Activated CD4-positive, CD25-positive, alpha-beta regulatory T cell treated with anti-CD3 and anti-CD28 coated beads, Interleukin-2, amount 50 U/mL, for 72 hours (primary cell): ENCODE results near the gene SUGCT.
A peak's percentile ranks its signal among the peaks of the same experiment; 100 is the strongest.
"Not testable (repeated sequence)": the region's sequence is repeated elsewhere in the genome, so short reads cannot be mapped to it uniquely, and the experiment has no call there.

ENCODE experiments used
- DNase-seq: peaks from one replicate; pipeline ENCODE4 v3.0.0; 2021

The SUGCT gene

GRCh38 chr7:40587419-40587818, 452.6 kb downstream of the SUGCT start:
- no peak for DNase-seq

DNA sequence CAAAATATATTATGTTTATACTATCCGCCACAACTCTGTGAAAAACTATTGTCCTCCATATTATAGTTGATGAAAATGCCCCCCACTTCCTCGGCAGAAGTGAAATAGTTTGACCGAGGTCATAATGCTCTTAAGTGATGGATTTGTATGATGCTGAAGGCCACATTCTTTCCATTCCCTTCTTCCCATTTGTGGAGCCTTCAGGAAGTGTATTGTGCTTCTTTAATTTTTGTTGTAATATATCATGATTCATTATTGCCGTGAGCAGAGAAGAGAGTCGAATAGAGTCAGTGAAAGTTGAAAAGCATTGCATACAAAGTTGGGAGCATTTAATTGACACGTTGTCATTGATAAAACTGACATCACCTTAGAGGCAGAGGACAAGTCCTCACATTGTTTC, 460.3 kb downstream of the SUGCT start:
- no peak for DNase-seq

- no peak for DNase-seq
Measured at GRCh38 chr7:40595832-40596231, 461.0 kb downstream of the SUGCT start.

DNA sequence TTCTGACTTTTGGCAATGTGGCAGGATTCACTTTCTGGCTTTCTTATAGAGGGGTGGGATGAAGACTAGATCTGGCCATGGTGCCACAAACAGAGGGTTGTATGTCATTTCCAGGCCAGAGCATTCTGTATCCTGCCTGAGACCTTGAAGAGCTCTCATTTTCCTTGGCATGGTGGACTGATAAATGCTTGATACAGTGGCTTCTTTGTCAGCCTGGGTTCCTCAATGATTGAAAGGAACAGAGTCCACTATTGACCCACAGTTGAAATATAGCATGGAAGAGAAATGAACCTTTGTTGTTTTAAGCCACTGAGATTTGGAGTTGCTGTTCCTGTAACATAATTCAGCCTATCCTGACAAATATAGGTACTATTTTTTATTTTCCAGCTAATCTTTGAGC, 462.7 kb downstream of the SUGCT start:
- DNase-seq: no peak

DNA sequence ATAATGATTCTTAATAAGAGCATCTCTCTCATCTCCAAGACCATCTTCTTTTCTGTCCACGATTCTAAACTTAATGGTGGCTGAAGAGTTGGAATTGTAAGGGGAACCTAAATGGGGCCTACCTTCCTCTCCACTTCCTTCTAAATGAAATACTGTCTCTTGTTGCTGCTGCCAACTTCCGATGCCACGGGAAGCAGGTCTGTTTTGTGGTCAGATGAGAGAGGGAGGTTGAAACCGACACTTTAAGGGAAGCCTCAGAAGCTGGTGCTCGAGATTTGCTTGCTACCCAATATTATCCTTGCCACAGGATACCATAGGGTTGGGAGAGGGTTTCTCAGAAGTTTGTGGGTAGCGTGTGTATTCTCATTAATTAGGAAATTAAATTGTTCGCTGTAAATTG, 464.1 kb downstream of the SUGCT start:
- no peak for DNase-seq

DNA sequence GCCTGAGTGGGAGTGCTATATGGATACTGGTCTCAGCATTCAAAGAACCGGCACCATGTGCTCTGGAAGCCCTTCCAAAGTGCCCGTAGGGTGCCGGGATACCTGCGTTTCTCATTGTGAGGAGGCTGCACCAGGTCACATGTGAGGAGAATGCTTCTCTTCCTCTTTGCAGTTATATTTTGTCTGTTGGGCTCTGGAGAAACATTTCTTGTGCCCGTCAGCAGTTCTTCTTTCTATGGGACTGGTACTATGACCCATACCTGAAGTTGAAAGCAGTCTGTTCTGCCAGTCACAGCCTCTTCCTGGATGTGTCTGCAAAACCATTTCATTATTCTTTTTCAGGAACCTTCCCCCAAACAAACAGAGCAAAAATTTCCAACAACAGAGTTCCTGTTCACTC, 465.0 kb downstream of the SUGCT start:
- no peak for DNase-seq

DNA sequence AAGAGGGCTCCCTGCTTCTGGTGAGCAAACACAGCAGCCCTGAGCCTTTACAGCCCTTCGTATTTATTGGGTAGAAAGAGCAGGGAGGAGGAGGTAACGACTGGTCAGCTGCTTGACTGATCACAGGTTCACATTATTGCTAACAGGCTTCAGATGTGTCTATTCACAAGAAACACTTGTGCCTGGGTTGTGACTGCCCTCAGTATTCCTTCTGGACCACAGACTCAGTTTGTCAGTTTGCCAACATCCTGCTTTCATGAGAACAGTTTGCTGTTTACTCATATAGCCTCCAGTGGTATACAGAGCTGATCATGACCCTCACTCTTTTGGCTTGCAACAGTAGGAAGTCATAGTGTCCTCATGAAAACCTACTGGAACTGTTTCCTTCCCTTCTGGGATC, 467.5 kb downstream of the SUGCT start:
- DNase-seq: not testable (repeated sequence)

GRCh38 chr7:40604601-40605438, 470.0 kb downstream of the SUGCT start:
- peak; percentile 28 for DNase-seq

- DNase-seq: no peak
Measured at GRCh38 chr7:40608321-40609075, 473.7 kb downstream of the SUGCT start.

DNA sequence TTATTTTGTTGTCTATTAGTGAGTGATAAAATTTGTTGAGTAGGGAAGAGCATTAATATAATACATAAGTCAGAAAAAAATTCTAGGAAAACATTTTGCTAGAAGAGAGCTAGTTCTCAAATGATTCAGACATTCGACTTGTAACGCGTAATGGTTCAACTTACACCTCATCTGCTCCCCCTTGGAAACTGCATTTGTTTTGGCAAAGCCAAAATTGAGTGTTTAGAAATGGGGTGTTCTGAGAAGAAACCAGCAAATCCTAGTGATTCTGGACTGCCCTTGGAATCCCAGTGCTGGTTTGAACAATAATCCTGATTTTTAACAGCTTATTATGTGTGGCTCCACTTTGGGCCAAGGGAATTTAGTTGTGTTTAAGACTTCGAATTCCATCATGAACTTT, 475.7 kb downstream of the SUGCT start:
- DNase-seq: no peak

- DNase-seq: no peak
Measured at GRCh38 chr7:40611095-40611871, 476.5 kb downstream of the SUGCT start.

- DNase-seq: no peak
Measured at GRCh38 chr7:40612298-40612697, 477.5 kb downstream of the SUGCT start.

GRCh38 chr7:40619647-40620046, 484.8 kb downstream of the SUGCT start:
- DNase-seq: no peak

DNA sequence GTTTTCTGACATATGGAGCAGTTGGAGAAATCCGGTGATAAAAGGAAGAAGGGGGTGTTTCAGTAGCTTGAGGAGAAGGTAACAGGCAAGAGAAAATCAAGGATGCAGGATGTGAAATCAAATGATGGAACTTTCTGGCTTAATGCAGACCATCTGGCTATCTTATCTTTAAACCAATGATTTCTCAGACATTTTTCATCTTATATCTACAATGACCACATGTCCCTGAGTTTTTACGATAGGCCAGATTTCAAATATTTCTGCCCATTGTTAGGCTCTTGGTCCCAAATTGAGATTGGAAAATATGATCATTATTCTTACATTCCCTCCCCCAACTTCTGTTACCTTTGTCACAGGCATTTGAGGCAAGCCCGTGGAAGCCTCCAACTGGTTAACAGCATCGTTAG, 486.8 kb downstream of the SUGCT start:
- DNase-seq: no peak

- DNase-seq: no peak
Measured at GRCh38 chr7:40622941-40623501, 488.2 kb downstream of the SUGCT start.

DNA sequence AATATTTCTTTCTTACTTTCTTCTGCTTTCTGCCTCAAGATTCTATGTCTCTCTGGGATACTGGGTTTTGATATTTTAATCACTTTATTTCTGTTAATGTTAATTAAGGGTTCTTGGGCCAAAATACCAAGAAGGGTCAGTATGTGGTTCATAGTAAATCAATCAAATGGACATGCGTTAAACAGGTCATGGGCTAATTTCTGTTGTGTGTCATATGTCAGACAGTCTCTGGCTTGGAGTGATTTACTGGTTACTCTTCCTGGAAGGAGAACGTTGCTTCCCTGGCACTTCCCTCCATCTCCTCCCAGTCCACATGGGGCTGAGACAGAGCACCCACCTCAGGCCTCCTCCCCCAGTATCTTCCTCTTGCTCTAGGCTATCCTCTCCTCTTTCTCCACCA, 489.1 kb downstream of the SUGCT start:
- DNase-seq: no peak

DNA sequence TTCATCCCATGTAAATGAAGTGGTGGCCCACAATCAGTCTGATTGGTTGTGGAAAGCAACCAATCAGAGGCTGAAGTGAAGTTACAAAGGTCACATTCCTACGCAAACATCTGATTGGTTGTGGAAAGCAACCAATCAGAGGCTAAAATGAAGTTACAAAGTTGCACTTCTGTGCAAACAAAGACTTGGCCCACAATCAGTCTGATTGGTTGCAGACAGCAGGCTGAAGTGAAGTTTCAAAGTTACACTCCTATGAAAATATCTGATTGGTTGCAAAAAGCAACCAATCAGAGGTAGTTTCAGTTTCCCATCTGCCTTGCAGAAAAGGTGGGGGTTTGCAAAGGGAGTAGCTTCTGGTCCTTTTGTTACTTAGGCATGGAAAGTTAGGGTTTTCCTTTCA, 492.6 kb downstream of the SUGCT start:
- not testable (repeated sequence) for DNase-seq

DNA sequence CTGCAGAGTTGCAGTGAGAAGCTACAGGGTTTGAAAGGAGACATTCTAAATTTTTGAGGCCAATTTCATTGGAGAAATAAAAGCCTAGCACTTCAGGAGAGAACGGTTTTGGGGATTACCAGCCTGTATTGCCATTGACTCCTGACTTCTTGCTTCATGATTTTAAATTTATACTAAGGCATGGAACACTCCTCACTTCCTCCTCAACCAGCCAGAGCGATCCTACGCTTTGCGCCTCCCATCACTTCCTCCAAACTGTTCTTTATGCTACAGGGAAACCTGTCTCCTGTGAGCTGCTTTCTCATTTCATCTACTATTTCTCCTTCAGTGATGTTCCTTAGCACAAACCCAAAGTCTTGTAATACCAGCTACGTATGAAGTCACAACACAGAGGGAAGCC, 495.1 kb downstream of the SUGCT start:
- no peak for DNase-seq

DNA sequence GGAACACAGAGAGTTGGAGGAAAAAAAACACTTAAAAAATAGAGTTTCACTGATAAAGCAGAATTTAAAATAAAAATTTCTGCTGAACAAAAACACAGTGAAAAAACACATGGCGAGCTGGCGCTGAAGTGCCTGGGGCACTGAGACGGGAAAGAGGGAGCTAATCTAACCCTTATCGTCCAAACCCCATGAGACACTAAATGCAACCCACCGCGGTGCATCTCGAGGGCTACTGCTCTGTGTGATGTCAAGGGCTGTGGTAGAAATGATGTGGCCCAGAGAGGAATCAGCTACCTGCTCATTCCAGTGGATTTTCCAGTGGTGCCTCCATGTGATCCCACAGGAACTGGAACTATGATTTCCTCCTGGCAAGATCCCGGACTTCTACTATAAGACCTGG, 499.3 kb downstream of the SUGCT start:
- no peak for DNase-seq

DNA sequence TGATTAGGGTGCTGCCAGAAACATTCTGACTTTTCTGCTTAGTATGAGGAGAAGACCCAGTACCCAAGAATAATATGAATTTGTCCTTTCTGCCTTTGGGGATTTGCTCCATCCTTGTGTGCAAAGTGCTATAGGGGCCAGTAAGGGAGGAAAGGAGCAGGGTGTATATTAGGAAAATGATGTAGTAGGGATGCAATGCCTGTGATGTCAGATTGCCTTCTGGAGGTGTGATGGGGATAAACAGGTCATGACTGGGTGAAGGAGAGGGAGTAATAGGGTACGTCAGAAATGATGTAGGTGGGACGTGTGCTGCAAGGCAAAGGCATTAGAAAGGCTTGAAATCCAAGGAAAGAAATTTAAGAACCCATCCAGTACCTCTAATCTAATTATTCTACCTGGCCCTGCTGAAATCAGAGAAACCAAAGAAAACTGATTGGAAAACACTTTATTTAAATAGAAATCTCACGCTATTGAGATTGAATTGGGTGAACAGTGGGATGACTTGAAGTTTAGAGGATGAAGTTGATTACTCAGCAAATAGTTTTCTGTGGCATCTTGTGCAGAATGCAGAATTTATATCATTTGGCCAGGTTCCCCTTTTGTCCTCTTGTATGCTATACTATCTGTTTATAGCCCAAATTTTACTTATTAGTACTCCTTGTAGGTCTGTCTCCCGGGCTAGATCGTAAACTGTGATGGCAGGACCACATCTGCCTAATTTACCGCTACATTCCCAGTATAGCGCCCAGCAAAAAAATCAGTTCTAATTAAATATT, 503.9 kb downstream of the SUGCT start:
- DNase-seq: no peak

DNA sequence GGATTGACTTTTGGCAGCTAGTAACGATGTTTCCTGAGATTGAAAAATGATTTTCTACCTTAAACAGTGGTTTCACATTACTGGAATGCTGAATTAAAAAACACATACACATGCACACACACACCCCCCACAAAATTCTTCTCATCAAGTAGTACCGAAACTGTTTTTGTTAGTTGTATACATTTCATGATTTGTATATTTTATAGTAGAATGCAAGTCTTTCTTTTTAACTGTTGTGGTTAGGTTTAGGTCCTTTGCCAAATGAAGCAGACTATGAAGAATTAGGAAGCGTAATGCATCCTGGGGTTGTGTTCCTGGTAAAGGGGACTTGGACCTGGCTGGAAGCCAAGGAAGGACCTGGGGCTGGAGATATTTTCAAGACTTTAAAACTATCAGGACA, 505.8 kb downstream of the SUGCT start:
- DNase-seq: no peak

DNA sequence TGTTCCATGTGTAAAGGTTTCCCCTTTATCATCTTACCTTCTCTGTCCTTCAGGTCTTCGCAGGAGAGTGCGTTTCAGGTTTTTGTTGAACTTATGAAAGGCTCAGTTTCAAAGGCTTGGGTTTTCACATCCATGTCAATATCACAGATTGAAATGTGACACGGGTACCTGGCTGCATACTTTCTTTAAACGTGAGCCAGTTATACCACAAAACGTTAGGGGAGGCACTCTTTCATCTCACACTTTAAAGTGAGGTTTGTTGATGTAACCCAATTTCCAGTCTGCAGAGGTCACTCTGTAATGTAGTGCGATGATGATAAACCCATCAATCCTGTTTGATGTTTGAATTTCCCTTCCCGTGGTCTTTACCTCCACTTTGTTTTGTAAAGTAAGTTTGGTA, 506.9 kb downstream of the SUGCT start:
- DNase-seq: no peak
